H9 (cell line): ENCODE data around the gene TMEM98. TPM values are rescaled to one million over a fixed set of nuclear protein-coding genes. Genes with fewer than 3 reads are reported as not detected.

Experiments used
- DNase-seq: peaks from one replicate; pipeline ENCODE4 v3.0.0-alpha.2; 2017
- H2AFZ ChIP-seq: one replicate; pipeline ENCODE4 v1.6.1; 2013; ENCODE audit warnings: mild to moderate bottlenecking, low read length, control low read depth, moderate library complexity
- H2AK5ac ChIP-seq: 2 replicates; pipeline ENCODE4 v1.6.1; 2013; ENCODE audit warnings: low read length, control low read depth, mixed read lengths; ENCODE audit not compliant: insufficient read length
- H2BK120ac ChIP-seq: one replicate; pipeline ENCODE4 v1.6.1; 2013; ENCODE audit warnings: low read depth, mild to moderate bottlenecking, low read length, control low read depth, inconsistent platforms; ENCODE audit not compliant: poor library complexity, severe bottlenecking
- H2BK12ac ChIP-seq: 2 replicates; pipeline ENCODE4 v1.6.1; 2013; ENCODE audit warnings: low read length, control low read depth, mixed read lengths, low read depth; ENCODE audit not compliant: insufficient read length
- H2BK15ac ChIP-seq: 2 replicates; pipeline ENCODE4 v1.6.1; 2013; ENCODE audit warnings: low read depth, low read length, control low read depth
- H2BK20ac ChIP-seq: one replicate; pipeline ENCODE4 v1.6.1; 2013; ENCODE audit warnings: low read depth, mild to moderate bottlenecking, low read length, control low read depth, inconsistent platforms; ENCODE audit not compliant: poor library complexity, severe bottlenecking
- H2BK5ac ChIP-seq: 2 replicates; pipeline ENCODE4 v1.6.1; 2013; ENCODE audit warnings: low read length, control low read depth, mixed read lengths; ENCODE audit not compliant: insufficient read length
- H3K14ac ChIP-seq: 2 replicates; pipeline ENCODE4 v1.6.1; 2013; ENCODE audit warnings: low read length, control low read depth; ENCODE audit not compliant: insufficient read depth
- H3K18ac ChIP-seq: 2 replicates; pipeline ENCODE4 v1.6.1; 2013; ENCODE audit warnings: low read depth, mild to moderate bottlenecking, mixed read lengths, low read length, control low read depth; ENCODE audit not compliant: insufficient read length
- H3K23ac ChIP-seq: 2 replicates; pipeline ENCODE4 v1.6.1; 2013; ENCODE audit warnings: low read length, control low read depth, mixed read lengths, low read depth; ENCODE audit not compliant: insufficient read length
- H3K23me2 ChIP-seq: 2 replicates; pipeline ENCODE4 v1.6.1; 2013; ENCODE audit warnings: low read depth, mild to moderate bottlenecking, mixed read lengths, low read length, control low read depth; ENCODE audit not compliant: insufficient read length, poor library complexity, severe bottlenecking
- H3K27ac ChIP-seq: 2 replicates; pipeline ENCODE4 v1.5.1; 2013; ENCODE audit warnings: low read length, control low read depth, mixed read lengths, low read depth; ENCODE audit not compliant: insufficient read length
- H3K27me3 ChIP-seq: 2 replicates; pipeline ENCODE4 v1.6.1; 2013; ENCODE audit warnings: low read length, control low read depth, inconsistent platforms; ENCODE audit not compliant: insufficient read depth
- H3K4ac ChIP-seq: 2 replicates; pipeline ENCODE4 v1.6.1; 2013; ENCODE audit warnings: low read depth, mild to moderate bottlenecking, control low read depth, inconsistent platforms, low read length, moderate library complexity
- H3K4me1 ChIP-seq: 2 replicates; pipeline ENCODE4 v1.6.1; 2013; ENCODE audit warnings: low read length, control low read depth, inconsistent platforms; ENCODE audit not compliant: insufficient read depth
- H3K4me2 ChIP-seq: 2 replicates; pipeline ENCODE4 v1.6.1; 2013; ENCODE audit warnings: low read length, control low read depth, mixed read lengths; ENCODE audit not compliant: insufficient read length, insufficient read depth
- H3K56ac ChIP-seq: 2 replicates; pipeline ENCODE4 v1.6.1; 2013; ENCODE audit warnings: low read depth, mild to moderate bottlenecking, mixed read lengths, low read length, control low read depth; ENCODE audit not compliant: insufficient read length
- H3K79me1 ChIP-seq: 2 replicates; pipeline ENCODE4 v1.6.1; 2013; ENCODE audit warnings: low read depth, mild to moderate bottlenecking, moderate library complexity, low read length, control low read depth, inconsistent platforms; ENCODE audit not compliant: insufficient read depth, poor library complexity, severe bottlenecking
- H3K79me2 ChIP-seq: 2 replicates; pipeline ENCODE4 v1.6.1; 2013; ENCODE audit warnings: low read length, control low read depth, inconsistent platforms; ENCODE audit not compliant: insufficient read depth
- H3K9ac ChIP-seq: 2 replicates; pipeline ENCODE4 v1.6.1; 2013; ENCODE audit warnings: low read length, control low read depth, mixed read lengths; ENCODE audit not compliant: insufficient read length; ENCODE audit errors: extremely low read depth
- H3K9me3 ChIP-seq: one replicate; pipeline ENCODE4 v1.6.1; 2013; ENCODE audit warnings: low read depth, low read length, inconsistent platforms; ENCODE audit not compliant: control insufficient read depth
- H3T11ph ChIP-seq: one replicate; pipeline ENCODE4 v1.6.1; 2013; ENCODE audit warnings: mild to moderate bottlenecking, low read length, control low read depth, inconsistent platforms
- H4K20me1 ChIP-seq: one replicate; pipeline ENCODE4 v1.6.1; 2013; ENCODE audit not compliant: control insufficient read depth, insufficient read length, insufficient read depth
- H4K5ac ChIP-seq: 2 replicates; pipeline ENCODE4 v1.6.1; 2013; ENCODE audit warnings: low read depth, mild to moderate bottlenecking, mixed read lengths, low read length, control low read depth; ENCODE audit not compliant: insufficient read length
- H4K8ac ChIP-seq: replicated peaks from 2 replicates; pipeline ENCODE4 v1.6.1; 2013; ENCODE audit warnings: low read length, control low read depth, mixed read lengths, low read depth; ENCODE audit not compliant: insufficient read length
- H4K91ac ChIP-seq: 2 replicates; pipeline ENCODE4 v1.6.1; 2013; ENCODE audit warnings: low read depth, mild to moderate bottlenecking, moderate library complexity, mixed read lengths, low read length, control low read depth; ENCODE audit not compliant: insufficient read length
- H3K27ac Mint-ChIP-seq, 3 experiments: 2 replicates in 2 of 3; 3 replicates in 1 of 3; pipeline ENCODE4 v1.8.0; 2020 to 2021; ENCODE audit warnings: mixed read lengths in 3 of 3, mild to moderate bottlenecking in 1 of 3, moderate library complexity in 1 of 3
- H3K27me3 Mint-ChIP-seq: 2 replicates; pipeline ENCODE4 v1.8.0; 2021; ENCODE audit warnings: low read depth, mild to moderate bottlenecking, moderate library complexity, mixed read lengths
- H3K36me3 Mint-ChIP-seq, 3 experiments: 2 replicates in 2 of 3; 3 replicates in 1 of 3; pipeline ENCODE4 v1.8.0; 2020 to 2021; ENCODE audit warnings: low read depth in 3 of 3, mixed read lengths in 3 of 3; ENCODE audit not compliant: insufficient read depth in 1 of 3
- H3K4me1 Mint-ChIP-seq, 2 experiments: 2 replicates each; pipeline ENCODE4 v1.8.0; 2020; ENCODE audit warnings: mixed read lengths in 2 of 2
- H3K4me3 Mint-ChIP-seq, 2 experiments: 2 replicates in 1 of 2; 3 replicates in 1 of 2; pipeline ENCODE4 v1.8.0; 2020 to 2021; ENCODE audit warnings: mild to moderate bottlenecking in 2 of 2, mixed read lengths in 2 of 2, moderate library complexity in 1 of 2
- H3K9me3 Mint-ChIP-seq, 2 experiments: 2 replicates in 1 of 2; 3 replicates in 1 of 2; pipeline ENCODE4 v1.8.0; 2020; ENCODE audit warnings: mild to moderate bottlenecking in 2 of 2, mixed read lengths in 2 of 2, moderate library complexity in 1 of 2
- CTCF ChIP-seq: fragments of 200-600 bp; sonication (generic); conservative IDR thresholded peaks from 3 replicates; pipeline ENCODE4 v1.8.0; 2021; ENCODE audit warnings: antibody characterized with exemption, mild to moderate bottlenecking
- WGBS: extraction: QIAGEN DNeasy Blood & Tissue Kit; methylation state at CpG from one replicate; pipeline ENCODE4 v1.1.7; 2013; ENCODE audit warnings: missing lambda C conversion rate, low lambda C conversion rate, mixed read lengths; ENCODE audit not compliant: insufficient read length; ENCODE audit errors: extremely low coverage; 5-methylcytosine and 5-hydroxymethylcytosine counted together
- total RNA-seq: library from RNA; stranded (reverse); gene quantifications from 2 replicates; pipeline ENCODE4 v1.2.1, GENCODE V29; 2021

The TMEM98 gene
- total RNA-seq, 1 experiment from 2014 or later: 78.4 TPM

GRCh38 chr17:32879134-32879533 lies 48.8 kb upstream of the TMEM98 start:
- no peaks in the 10 kb centered on the region for H3K79me2 ChIP-seq
- H2AK5ac ChIP-seq: no peak overlapping the region
- H4K91ac ChIP-seq: no peak overlapping the region
- TF ChIP-seq CTCF: no peak
- no peak overlapping the region for H3K4me2 ChIP-seq
- H3K56ac ChIP-seq: no peak overlapping the region
- H3K27ac Mint-ChIP-seq: no peak overlapping the region
- peaks cover 10% of the 10 kb centered on the region for H3K23me2 ChIP-seq
- no peaks in the 10 kb centered on the region for H3K9me3 ChIP-seq
- H3K23ac ChIP-seq: no peak overlapping the region
- peaks cover 5% of the 10 kb centered on the region; the same call in 1 of the 2 replicates for H3K27me3 Mint-ChIP-seq
- no peak overlapping the region for H2BK15ac ChIP-seq
- H3K4me1 ChIP-seq: no peaks in the 10 kb centered on the region
- H3K14ac ChIP-seq: no peak overlapping the region
- no peak overlapping the region for H3K9ac ChIP-seq
- H3K4me1 Mint-ChIP-seq: peaks cover 19 to 26% of the 10 kb centered on the region in 2 experiments
- WGBS: no CpG with 5 or more reads among the region's 1 CpG
- no peak overlapping the region for H3K27ac ChIP-seq
- no peak overlapping the region for H3T11ph ChIP-seq
- H2BK120ac ChIP-seq: no peak overlapping the region
- no peaks in the 10 kb centered on the region for H4K20me1 ChIP-seq
- no peak overlapping the region for H3K4me3 Mint-ChIP-seq
- H2AFZ ChIP-seq: no peak overlapping the region
- no peak overlapping the region for H3K18ac ChIP-seq
- H3K4ac ChIP-seq: no peak overlapping the region
- no peaks in the 10 kb centered on the region for H3K27me3 ChIP-seq
- no peak overlapping the region for H4K8ac ChIP-seq
- no peaks in the 10 kb centered on the region for H3K79me1 ChIP-seq
- H3K9me3 Mint-ChIP-seq: no peaks in the 10 kb centered on the region
- no peak overlapping the region for H2BK12ac ChIP-seq
- DNase-seq: no peak
- no peak overlapping the region for H2BK20ac ChIP-seq
- peaks cover 0 to 3% (median 1%) of the 10 kb centered on the region in 3 experiments; a peak in 4 of 7 replicates for H3K36me3 Mint-ChIP-seq
- H2BK5ac ChIP-seq: no peak overlapping the region
- H4K5ac ChIP-seq: no peak overlapping the region
